Esophagus squamous epithelium (tissue), 5 donors: ENCODE data around the gene FIGN. TPM values are rescaled to one million over a fixed set of nuclear protein-coding genes. Genes with fewer than 3 reads are reported as not detected.
A peak's percentile ranks its signal among the peaks of the same experiment; 100 is the strongest.

Experiments
- DNase-seq: peaks from one replicate; lab custom pipeline; 2025; lab: John Stamatoyannopoulos, UW
- H3K27ac ChIP-seq, 4 donors: fragments of 200-600 bp; sonication (generic); one replicate each; pipeline ENCODE4 v1.5.1; 2016 to 2019; ENCODE audit warnings: mild to moderate bottlenecking in 1 of 4
- H3K27me3 ChIP-seq, 4 donors: fragments of 200-600 bp; sonication (generic); 1 replicate in 3 of 4; 2 replicates in 1 of 4; pipeline versions ENCODE4 v1.5.1 to v1.6.0; 2017 to 2021; ENCODE audit warnings: antibody characterized with exemption in 1 of 4
- H3K36me3 ChIP-seq, 3 donors: fragments of 200-600 bp; sonication (generic); one replicate each; pipeline ENCODE4 v1.5.1; 2016 to 2019
- H3K4me1 ChIP-seq, 3 donors: fragments of 200-600 bp; sonication (generic); one replicate each; pipeline ENCODE4 v1.5.1; 2017 to 2019
- H3K4me3 ChIP-seq, 4 donors: fragments of 200-600 bp; sonication (generic); 1 replicate in 3 of 4; 2 replicates in 1 of 4; pipeline ENCODE4 v1.5.1; 2016 to 2019; ENCODE audit warnings: mild to moderate bottlenecking in 2 of 4, moderate library complexity in 1 of 4
- H3K9me3 ChIP-seq, 3 donors: fragments of 200-600 bp; sonication (generic); one replicate each; pipeline ENCODE4 v1.5.1; 2016 to 2019
- CTCF ChIP-seq, 6 experiments: fragments of 450-650 bp in 4 of 6; fragments of 200-600 bp in 2 of 6; sonication (generic) in 2 of 6; IDR thresholded peaks; one replicate each; pipeline ENCODE4 v1.5.1; 2016 to 2019; ENCODE audit warnings: antibody characterized with exemption in 6 of 6, mild to moderate bottlenecking in 4 of 6, moderate library complexity in 4 of 6
- POLR2A ChIP-seq, 4 donors: fragments of 450-650 bp; IDR thresholded peaks; one replicate each; pipeline ENCODE4 v1.6.1; 2017; ENCODE audit warnings: antibody characterized with exemption in 4 of 4, mild to moderate bottlenecking in 4 of 4, moderate library complexity in 3 of 4
- WGBS, 2 donors: methylation state at CpG; one replicate each; pipeline ENCODE4 v1.1.5; 2018; 5-methylcytosine and 5-hydroxymethylcytosine counted together
- intact Hi-C: fragments of 100-400 bp; cut with DNase I; formaldehyde crosslinking; loops from one replicate; pipeline ENCODE4 v1.15.0; 2022
- total RNA-seq, 4 donors: library from RNA; depleted of rRNA; stranded (reverse); fragments of >200 nt; gene quantifications; one replicate each; pipeline ENCODE4 v1.1.0, GENCODE V29; 2016
- donor health status: DM: yes; HTN: yes; CAD: no.

FIGN gene
- total RNA-seq, 4 donors from 2014 or later: 0.38 to 2.1 (median 1.8) TPM

GRCh38 chr2:163697429-163697828, 38.4 kb downstream of the FIGN start:
- H3K27me3 ChIP-seq: no peaks in the 10 kb centered on the region
- intact Hi-C loops: no loop called here
- 44 to 57% methylated on average over 3 of the region's 3 CpGs for WGBS, 2 donors
- no peak for DNase-seq
- no peak overlapping the region for H3K27ac ChIP-seq
- no peaks in the 10 kb centered on the region for H3K9me3 ChIP-seq
- TF ChIP-seq CTCF (IDR thresholded peaks at IDR 0.05) (no peak), POLR2A (IDR thresholded peaks at IDR 0.05) (no peak)
- no peaks in the 10 kb centered on the region for H3K36me3 ChIP-seq
- H3K4me1 ChIP-seq: peaks cover 0 to 4% (median 0%) of the 10 kb centered on the region in 3 donors
- no peak overlapping the region for H3K4me3 ChIP-seq

GRCh38 chr2:163693484-163693883, 42.3 kb downstream of the FIGN start:
- Histone ChIP-seq H3K27ac (no peak overlapping the region), H3K4me3 (no peak overlapping the region), H3K4me1 (peaks cover 0 to 8% (median 0%) of the 10 kb centered on the region in 3 donors), H3K9me3 (no peaks in the 10 kb centered on the region), H3K27me3 (no peaks in the 10 kb centered on the region), H3K36me3 (no peaks in the 10 kb centered on the region)
- WGBS, 2 donors: 83 to 92% methylated on average over 2 of the region's 2 CpGs
- TF ChIP-seq POLR2A (IDR thresholded peaks at IDR 0.05) (no peak), CTCF (IDR thresholded peaks at IDR 0.05) (no peak)
- intact Hi-C loops: no loop called here
- no peak for DNase-seq

- no peak for DNase-seq
- no peak overlapping the region for H3K4me3 ChIP-seq
- H3K9me3 ChIP-seq: no peaks in the 10 kb centered on the region
- intact Hi-C loops: no loop called here
- no peak for TF ChIP-seq POLR2A (IDR thresholded peaks at IDR 0.05)
- no peak for TF ChIP-seq CTCF (IDR thresholded peaks at IDR 0.05)
- no peaks in the 10 kb centered on the region for H3K36me3 ChIP-seq
- no peaks in the 10 kb centered on the region for H3K27me3 ChIP-seq
- WGBS, 2 donors: 61 to 67% methylated on average over 7 of the region's 7 CpGs
- peaks cover 0 to 8% (median 0%) of the 10 kb centered on the region in 3 donors for H3K4me1 ChIP-seq
- H3K27ac ChIP-seq: peak overlapping the region in 1 of 4 donors; percentile 59
Measured at GRCh38 chr2:163692611-163693482, 43.0 kb downstream of the FIGN start.

GRCh38 chr2:163692081-163692480, 43.7 kb downstream of the FIGN start:
- intact Hi-C loops: no loop called here
- H3K36me3 ChIP-seq: no peaks in the 10 kb centered on the region
- no peak for DNase-seq
- no peaks in the 10 kb centered on the region for H3K9me3 ChIP-seq
- peaks cover 0 to 8% (median 0%) of the 10 kb centered on the region in 3 donors for H3K4me1 ChIP-seq
- H3K4me3 ChIP-seq: no peak overlapping the region
- TF ChIP-seq POLR2A (IDR thresholded peaks at IDR 0.05) (no peak), CTCF (IDR thresholded peaks at IDR 0.05) (no peak)
- H3K27ac ChIP-seq: peak overlapping the region in 2 of 4 donors; percentile 31 to 59
- H3K27me3 ChIP-seq: no peaks in the 10 kb centered on the region

- no peaks in the 10 kb centered on the region for H3K9me3 ChIP-seq
- H3K4me3 ChIP-seq: no peak overlapping the region
- H3K27me3 ChIP-seq: no peaks in the 10 kb centered on the region
- TF ChIP-seq CTCF (IDR thresholded peaks at IDR 0.05) (no peak), POLR2A (IDR thresholded peaks at IDR 0.05) (no peak)
- intact Hi-C loops: no loop called here
- 44 to 53% methylated on average over 2 of the region's 2 CpGs for WGBS, 2 donors
- peaks cover 0 to 8% (median 0%) of the 10 kb centered on the region in 3 donors for H3K4me1 ChIP-seq
- no peaks in the 10 kb centered on the region for H3K36me3 ChIP-seq
- H3K27ac ChIP-seq: peak overlapping the region in 2 of 4 donors; percentile 53 to 59
- no peak for DNase-seq
Measured at GRCh38 chr2:163690896-163691295, 44.9 kb downstream of the FIGN start.
